GM21423 (cell line): ENCODE data around the gene TTC34.

Source experiments
- ATAC-seq: cut with Tn5 transposase; IDR thresholded peaks from one replicate; pipeline ENCODE4 v1.9.1; 2021; ENCODE audit warnings: mild to moderate bottlenecking, moderate library complexity; ENCODE audit not compliant: unreplicated experiment

Gene TTC34

DNA sequence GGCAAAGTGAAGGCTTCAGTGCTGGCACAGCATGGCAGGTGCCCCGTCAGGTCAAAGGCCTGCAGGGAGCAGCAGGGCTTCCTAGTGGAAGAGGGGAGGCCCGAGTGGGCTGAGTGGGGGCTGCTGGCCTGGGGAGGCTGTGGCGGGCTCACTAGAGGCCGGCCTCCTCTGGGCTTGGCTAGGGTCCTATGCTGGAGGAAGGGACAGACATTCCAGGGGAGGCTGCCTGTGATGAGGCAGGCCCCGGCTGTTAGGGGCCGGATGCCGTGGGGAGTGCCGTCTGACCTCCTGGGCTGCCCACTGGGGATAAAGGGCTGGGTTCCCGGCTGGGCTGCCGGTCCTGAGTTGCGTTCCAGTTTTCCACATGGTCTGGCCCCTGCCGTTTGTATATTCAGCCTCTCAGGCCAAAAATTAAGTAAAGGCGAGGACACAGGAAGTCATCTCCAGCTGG lies 193.8 kb downstream of the TTC34 start:
- ATAC-seq: no peak

- no peak for ATAC-seq
These were observed 194.4 kb downstream of the TTC34 start for GRCh38 chr1:2606881-2607621.

GRCh38 chr1:2606396-2606880 lies 195.1 kb downstream of the TTC34 start:
- no peak for ATAC-seq

DNA sequence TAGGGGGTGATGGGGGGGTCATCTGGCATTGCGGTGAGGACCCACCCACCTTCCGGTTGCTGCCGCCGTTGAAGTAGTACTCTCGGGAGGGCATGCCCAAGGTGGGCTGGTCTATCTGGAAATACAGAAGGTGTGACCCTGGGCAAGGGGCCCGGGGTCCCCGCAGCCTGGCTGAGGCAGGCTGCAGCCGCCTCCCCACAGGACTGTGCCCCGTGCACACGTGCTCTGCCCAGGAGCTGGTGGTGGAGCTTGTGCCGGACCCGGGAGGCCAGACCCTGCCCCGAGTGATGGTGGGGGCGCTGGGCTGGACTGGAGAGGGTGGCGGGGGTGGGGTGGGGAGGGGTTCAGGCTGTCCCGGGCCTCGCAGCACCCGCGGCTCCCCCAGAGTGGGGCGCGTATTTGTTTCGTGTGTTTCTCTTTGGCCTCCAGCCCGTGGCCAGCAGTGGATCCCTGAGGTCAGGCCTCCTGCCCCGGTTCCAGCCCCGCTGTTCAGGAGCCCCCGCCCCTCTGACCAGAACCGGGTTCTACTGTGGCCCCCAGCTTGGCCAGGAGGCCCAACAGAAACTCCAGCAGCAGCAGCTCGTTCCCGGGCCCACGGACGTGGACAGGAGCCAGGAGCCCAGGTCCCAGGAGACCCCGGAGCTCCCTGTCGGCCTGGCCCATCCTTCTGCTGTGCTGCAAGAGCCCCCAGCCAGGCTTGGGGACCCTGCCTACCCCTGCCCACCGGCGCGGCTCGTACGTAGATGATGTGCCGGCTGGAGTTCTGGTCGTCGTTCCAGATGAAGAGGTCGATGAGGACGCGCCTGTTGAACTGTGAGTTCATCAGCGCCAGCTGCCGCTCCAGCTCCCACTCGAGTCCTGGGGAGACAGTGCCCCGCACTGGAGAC lies 195.7 kb downstream of the TTC34 start:
- ATAC-seq: no peak

GRCh38 chr1:2604844-2605508 lies 196.5 kb downstream of the TTC34 start:
- ATAC-seq: no peak

DNA sequence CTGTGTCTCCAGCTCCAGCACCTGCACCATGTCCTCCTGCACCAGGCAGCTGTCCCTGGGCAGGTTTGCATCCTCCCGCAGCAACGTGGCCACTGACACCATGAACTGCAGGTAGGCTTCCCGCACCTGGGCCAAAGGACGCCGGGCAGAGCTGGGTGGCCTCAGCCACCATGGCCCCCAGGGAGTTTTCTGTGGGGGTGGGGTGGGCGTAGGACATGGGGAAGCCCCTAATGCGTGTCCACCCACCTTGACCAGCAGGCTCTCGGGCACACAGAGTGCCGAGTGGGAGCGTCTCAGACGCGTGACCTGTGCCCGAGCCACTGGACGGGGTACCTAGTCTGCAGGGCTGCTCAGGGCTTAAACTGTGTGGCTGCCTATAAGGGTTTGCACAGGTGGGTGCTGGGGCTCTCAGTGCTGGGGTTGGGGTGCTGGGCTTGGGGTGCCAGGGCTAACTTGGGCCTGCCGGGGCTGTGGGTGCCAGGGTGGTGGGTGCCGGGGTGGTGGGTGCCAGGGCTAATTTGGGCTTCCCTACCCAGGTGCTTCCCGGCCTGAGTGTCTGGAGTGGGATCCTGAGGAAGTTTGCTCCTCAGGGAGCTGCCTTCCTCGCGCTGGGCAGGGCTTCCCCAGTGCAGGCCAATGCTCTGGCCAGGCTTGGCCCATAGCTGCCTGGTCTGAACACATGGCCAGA lies 197.2 kb downstream of the TTC34 start:
- no peak for ATAC-seq

DNA sequence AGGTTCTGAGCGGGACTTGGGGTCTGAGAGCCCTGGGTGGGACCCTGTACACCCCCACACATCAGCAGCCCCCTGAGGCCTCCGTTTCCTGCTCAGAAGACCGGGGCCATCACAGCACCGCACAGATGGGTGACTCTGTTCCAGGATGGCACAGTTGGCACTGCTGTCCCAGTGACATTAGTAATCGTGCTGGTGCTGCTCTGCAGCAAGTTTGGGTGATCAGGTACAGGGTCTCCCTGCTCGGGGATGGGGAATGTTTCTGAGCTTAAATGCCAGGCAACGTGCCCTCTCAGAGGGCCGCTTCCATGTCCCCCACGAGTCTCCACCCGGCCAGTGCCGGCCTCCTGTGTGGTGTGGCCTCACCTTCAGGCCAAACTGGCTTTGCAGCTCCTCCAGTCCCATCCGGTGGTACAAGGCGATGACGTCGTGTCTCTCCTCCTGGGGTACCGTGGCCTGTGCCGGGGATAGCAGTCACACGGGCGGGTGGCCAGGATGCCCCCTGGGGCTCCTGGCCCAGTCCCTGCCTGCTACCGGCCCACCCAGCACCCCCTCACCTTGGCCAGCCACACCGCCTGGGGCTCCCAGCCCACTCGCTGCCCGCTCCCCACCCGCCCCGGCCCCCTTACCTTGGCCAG lies 197.9 kb downstream of the TTC34 start:
- ATAC-seq: no peak

GRCh38 chr1:2602866-2603520 lies 198.5 kb downstream of the TTC34 start:
- no peak for ATAC-seq

DNA sequence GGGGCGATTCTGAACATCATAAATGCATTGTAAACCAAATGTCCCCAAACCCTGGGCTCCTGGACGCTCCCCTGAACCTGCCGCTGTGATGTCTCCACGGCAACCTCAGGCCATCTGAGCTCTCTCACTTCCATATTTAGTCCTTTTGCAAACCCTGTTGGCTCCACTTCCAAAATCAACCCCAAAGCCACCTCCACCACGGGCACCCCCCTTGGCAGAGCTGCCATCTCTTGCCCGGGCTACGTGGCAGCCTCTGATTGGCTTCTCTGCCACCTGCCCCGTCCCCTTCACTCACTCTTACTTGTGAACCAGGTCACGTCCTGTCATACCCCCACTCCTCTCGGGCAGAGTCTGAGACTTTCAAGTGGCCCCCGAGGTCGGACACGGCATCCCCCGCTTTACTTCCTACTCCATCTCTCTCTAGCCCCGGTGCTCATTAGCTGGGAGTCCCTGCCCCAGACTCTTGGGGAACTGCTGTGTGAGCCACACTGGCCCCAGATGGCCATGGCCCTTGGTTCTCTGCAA lies 199.1 kb downstream of the TTC34 start:
- ATAC-seq: no peak

- no peak for ATAC-seq
These were observed 199.7 kb downstream of the TTC34 start for GRCh38 chr1:2601721-2602303.

DNA sequence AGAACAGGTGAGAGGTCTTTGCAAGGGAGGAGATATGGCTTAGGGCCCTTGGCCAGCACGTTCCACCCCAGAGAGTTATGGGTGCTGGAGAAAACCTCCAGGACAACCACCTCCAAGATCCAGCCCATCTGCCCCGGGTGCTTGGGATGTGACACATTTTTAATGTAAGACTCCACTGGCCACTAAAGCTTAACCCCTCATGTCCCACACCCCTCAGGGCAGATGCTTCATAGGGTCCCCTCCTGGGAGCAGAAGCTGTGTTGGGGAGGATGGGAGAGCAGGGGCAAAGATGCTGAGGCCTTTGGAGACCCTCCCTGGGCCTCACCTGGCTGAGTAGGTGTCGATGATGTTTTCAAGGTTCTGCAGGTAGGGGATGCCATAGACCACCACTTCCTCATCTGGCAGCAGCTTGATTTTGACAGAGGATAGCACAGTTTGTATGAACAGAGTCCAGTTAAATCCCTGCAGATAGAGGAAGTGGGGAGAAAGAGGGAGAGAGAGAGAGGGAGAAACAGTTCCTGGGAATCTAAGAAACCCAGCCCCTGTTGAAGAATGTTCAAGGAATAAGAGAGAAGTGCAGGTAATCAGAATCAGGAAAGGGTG lies 203.1 kb downstream of the TTC34 start:
- ATAC-seq: no peak

- no peak for ATAC-seq
These were observed 203.8 kb downstream of the TTC34 start for GRCh38 chr1:2597441-2598328.

- ATAC-seq: no peak
These were observed 204.8 kb downstream of the TTC34 start for GRCh38 chr1:2596530-2597333.

DNA sequence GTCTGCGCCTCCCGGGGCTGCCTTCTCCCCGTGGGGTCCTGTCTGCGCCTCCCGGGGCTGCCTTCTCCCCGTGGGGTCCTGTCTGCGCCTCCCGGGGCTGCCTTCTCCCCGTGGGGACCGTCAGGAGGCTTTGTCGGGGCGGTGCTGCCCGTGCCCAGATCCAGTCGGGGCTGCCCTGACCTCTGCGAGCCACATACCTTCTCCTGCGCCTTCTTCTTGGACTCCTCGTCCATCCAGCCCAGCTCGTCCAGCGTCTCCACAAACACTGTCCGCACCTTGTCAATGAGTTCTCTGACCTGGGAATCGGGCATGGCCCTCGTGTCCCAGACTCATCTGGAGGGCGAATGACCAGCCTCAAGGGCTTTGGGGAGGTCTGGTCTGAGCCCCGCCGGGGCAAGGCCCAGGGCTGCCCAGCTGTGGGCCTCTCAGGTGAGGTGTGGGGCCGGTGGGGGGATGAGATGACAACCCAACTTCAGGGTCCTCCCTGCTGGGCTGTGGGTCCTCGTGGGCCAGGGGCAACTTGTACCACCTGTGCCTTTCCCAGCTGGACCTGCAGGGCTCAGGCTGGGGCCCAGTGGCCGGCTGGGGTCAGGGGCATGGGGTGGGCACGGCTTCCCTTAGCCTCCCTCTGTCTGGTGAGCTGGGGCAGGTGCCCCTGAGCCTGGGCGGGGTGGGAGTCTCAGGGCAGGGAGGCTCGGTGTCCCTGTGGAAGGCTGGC lies 205.5 kb downstream of the TTC34 start:
- no peak for ATAC-seq

DNA sequence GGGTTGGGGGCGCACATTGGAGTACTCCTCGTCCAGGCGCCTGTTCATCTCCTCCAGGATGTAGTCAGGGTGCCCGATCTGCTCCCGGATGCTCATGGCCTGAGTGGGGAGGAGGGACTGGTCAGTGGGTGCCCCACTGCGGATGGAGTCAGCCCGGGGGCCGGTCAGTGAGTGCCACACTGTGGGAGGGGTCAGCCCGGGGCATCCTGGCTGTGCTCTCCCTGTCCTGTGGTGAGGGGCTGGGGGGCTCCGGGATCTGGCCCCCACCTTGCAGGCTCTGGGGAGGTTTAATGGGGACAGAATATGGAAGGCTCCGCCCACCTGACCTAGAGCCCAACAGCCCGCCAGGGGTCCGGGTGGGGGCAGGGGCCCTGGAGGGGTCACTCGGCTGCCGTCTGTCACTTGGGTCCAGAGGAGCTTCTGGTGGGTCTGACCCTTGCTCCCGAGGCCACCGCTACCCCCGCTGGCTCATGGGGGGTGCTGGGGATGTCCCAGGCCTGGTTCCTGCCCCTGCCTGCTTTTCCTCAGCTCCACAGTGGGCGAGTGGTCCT lies 206.2 kb downstream of the TTC34 start:
- no peak for ATAC-seq

DNA sequence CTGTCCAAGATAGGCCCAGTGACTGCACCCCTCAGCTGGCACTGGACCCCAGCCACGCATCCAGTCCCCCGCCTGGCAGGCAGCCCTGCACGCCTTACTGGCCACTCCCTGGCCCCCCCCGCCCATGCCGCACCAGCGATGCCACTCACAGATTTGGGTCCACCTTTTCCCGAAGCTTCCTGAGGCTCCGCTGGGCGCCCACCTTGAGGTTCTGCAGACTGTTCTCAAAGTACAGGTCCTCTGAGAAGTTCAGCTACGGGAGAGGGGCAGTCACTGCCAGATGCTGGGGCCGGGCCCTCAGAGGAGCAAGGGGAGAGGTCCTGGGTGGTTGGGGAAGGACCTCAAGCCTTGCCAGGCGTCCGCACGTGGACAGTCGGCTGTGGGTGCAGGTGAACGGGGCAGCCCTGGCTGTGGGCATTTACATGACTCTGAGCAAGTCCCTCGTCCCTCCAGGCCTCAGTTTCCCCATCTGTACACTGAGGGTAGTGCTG lies 206.8 kb downstream of the TTC34 start:
- no peak for ATAC-seq
